GM18909 (cell line): ENCODE data around the gene MAN2B1.
"Not testable (repeated sequence)": the region's sequence is repeated elsewhere in the genome, so short reads cannot be mapped to it uniquely, and the experiment has no call there.

Experiments
- ATAC-seq: cut with Tn5 transposase; IDR thresholded peaks from one replicate; pipeline ENCODE4 v1.9.1; 2021; ENCODE audit warnings: mild to moderate bottlenecking; ENCODE audit not compliant: unreplicated experiment, poor library complexity

Gene MAN2B1

GRCh38 chr19:12666265-12667048 is at the start of gene MAN2B1, which contains the start of gene WDR83:
Gene MAN2B1, minus strand, starts transcription at chr19:12666742. Its CDS starts 41 bp downstream, at chr19:12666701.
Gene WDR83, plus strand, starts transcription at chr19:12666807. Its CDS starts 2,984 bp downstream, at chr19:12669791.
- ATAC-seq: peak; percentile 41

- no peak for ATAC-seq
Observed at GRCh38 chr19:12715929-12716328, 49.4 kb upstream of the MAN2B1 start.

- no peak for ATAC-seq
Observed at GRCh38 chr19:12715102-12715501, 48.6 kb upstream of the MAN2B1 start.

GRCh38 chr19:12713304-12713703 is 46.8 kb upstream of the MAN2B1 start:
- not testable (repeated sequence) for ATAC-seq

GRCh38 chr19:12712077-12712476 is 45.5 kb upstream of the MAN2B1 start:
- ATAC-seq: not testable (repeated sequence)

GRCh38 chr19:12711187-12711586 is 44.6 kb upstream of the MAN2B1 start:
- ATAC-seq: no peak

GRCh38 chr19:12708641-12709040 is 42.1 kb upstream of the MAN2B1 start:
- no peak for ATAC-seq

- ATAC-seq: no peak
Observed at GRCh38 chr19:12706332-12706718, 39.8 kb upstream of the MAN2B1 start.

- ATAC-seq: no peak
Observed at GRCh38 chr19:12705654-12706331, 39.3 kb upstream of the MAN2B1 start.

- ATAC-seq: no peak
Observed at GRCh38 chr19:12705169-12705568, 38.6 kb upstream of the MAN2B1 start.

- ATAC-seq: no peak
Observed at GRCh38 chr19:12703046-12703445, 36.5 kb upstream of the MAN2B1 start.

- ATAC-seq: no peak
Observed at GRCh38 chr19:12701596-12702282, 35.2 kb upstream of the MAN2B1 start.

GRCh38 chr19:12698138-12698537 is 31.6 kb upstream of the MAN2B1 start:
- ATAC-seq: no peak

GRCh38 chr19:12697425-12697824 is 30.9 kb upstream of the MAN2B1 start:
- ATAC-seq: not testable (repeated sequence)

GRCh38 chr19:12696366-12697335 is 30.1 kb upstream of the MAN2B1 start, which contains the start of gene FBXW9:
Gene FBXW9, minus strand, starts transcription at chr19:12696631. Its CDS starts 50 bp downstream, at chr19:12696581.
- peak; percentile 85 for ATAC-seq

- peak; percentile 25 for ATAC-seq
Observed at GRCh38 chr19:12695997-12696365, 29.4 kb upstream of the MAN2B1 start.

- ATAC-seq: peak; percentile 2
Observed at GRCh38 chr19:12695514-12695913, 29.0 kb upstream of the MAN2B1 start.

- ATAC-seq: no peak
Observed at GRCh38 chr19:12695096-12695495, 28.6 kb upstream of the MAN2B1 start.

- no peak for ATAC-seq
Observed at GRCh38 chr19:12694641-12695040, 28.1 kb upstream of the MAN2B1 start.

- no peak for ATAC-seq
Observed at GRCh38 chr19:12692960-12693359, 26.4 kb upstream of the MAN2B1 start.
